H9 (cell line): ENCODE results near the gene RNF217. TPM values are rescaled to one million over a fixed set of nuclear protein-coding genes. Genes with fewer than 3 reads are reported as not detected.

Experiments
- DNase-seq: peaks from one replicate; pipeline ENCODE4 v3.0.0-alpha.2; 2017
- H2AFZ ChIP-seq: one replicate; pipeline ENCODE4 v1.6.1; 2013; ENCODE audit warnings: mild to moderate bottlenecking, low read length, control low read depth, moderate library complexity
- H2AK5ac ChIP-seq: 2 replicates; pipeline ENCODE4 v1.6.1; 2013; ENCODE audit warnings: low read length, control low read depth, mixed read lengths; ENCODE audit not compliant: insufficient read length
- H2BK120ac ChIP-seq: one replicate; pipeline ENCODE4 v1.6.1; 2013; ENCODE audit warnings: low read depth, mild to moderate bottlenecking, low read length, control low read depth, inconsistent platforms; ENCODE audit not compliant: poor library complexity, severe bottlenecking
- H2BK12ac ChIP-seq: 2 replicates; pipeline ENCODE4 v1.6.1; 2013; ENCODE audit warnings: low read length, control low read depth, mixed read lengths, low read depth; ENCODE audit not compliant: insufficient read length
- H2BK15ac ChIP-seq: 2 replicates; pipeline ENCODE4 v1.6.1; 2013; ENCODE audit warnings: low read depth, low read length, control low read depth
- H2BK20ac ChIP-seq: one replicate; pipeline ENCODE4 v1.6.1; 2013; ENCODE audit warnings: low read depth, mild to moderate bottlenecking, low read length, control low read depth, inconsistent platforms; ENCODE audit not compliant: poor library complexity, severe bottlenecking
- H2BK5ac ChIP-seq: 2 replicates; pipeline ENCODE4 v1.6.1; 2013; ENCODE audit warnings: low read length, control low read depth, mixed read lengths; ENCODE audit not compliant: insufficient read length
- H3K14ac ChIP-seq: 2 replicates; pipeline ENCODE4 v1.6.1; 2013; ENCODE audit warnings: low read length, control low read depth; ENCODE audit not compliant: insufficient read depth
- H3K18ac ChIP-seq: 2 replicates; pipeline ENCODE4 v1.6.1; 2013; ENCODE audit warnings: low read depth, mild to moderate bottlenecking, mixed read lengths, low read length, control low read depth; ENCODE audit not compliant: insufficient read length
- H3K23ac ChIP-seq: 2 replicates; pipeline ENCODE4 v1.6.1; 2013; ENCODE audit warnings: low read length, control low read depth, mixed read lengths, low read depth; ENCODE audit not compliant: insufficient read length
- H3K23me2 ChIP-seq: 2 replicates; pipeline ENCODE4 v1.6.1; 2013; ENCODE audit warnings: low read depth, mild to moderate bottlenecking, mixed read lengths, low read length, control low read depth; ENCODE audit not compliant: insufficient read length, poor library complexity, severe bottlenecking
- H3K27ac ChIP-seq: 2 replicates; pipeline ENCODE4 v1.5.1; 2013; ENCODE audit warnings: low read length, control low read depth, mixed read lengths, low read depth; ENCODE audit not compliant: insufficient read length
- H3K27me3 ChIP-seq: 2 replicates; pipeline ENCODE4 v1.6.1; 2013; ENCODE audit warnings: low read length, control low read depth, inconsistent platforms; ENCODE audit not compliant: insufficient read depth
- H3K4ac ChIP-seq: 2 replicates; pipeline ENCODE4 v1.6.1; 2013; ENCODE audit warnings: low read depth, mild to moderate bottlenecking, control low read depth, inconsistent platforms, low read length, moderate library complexity
- H3K4me1 ChIP-seq: 2 replicates; pipeline ENCODE4 v1.6.1; 2013; ENCODE audit warnings: low read length, control low read depth, inconsistent platforms; ENCODE audit not compliant: insufficient read depth
- H3K4me2 ChIP-seq: 2 replicates; pipeline ENCODE4 v1.6.1; 2013; ENCODE audit warnings: low read length, control low read depth, mixed read lengths; ENCODE audit not compliant: insufficient read length, insufficient read depth
- H3K56ac ChIP-seq: 2 replicates; pipeline ENCODE4 v1.6.1; 2013; ENCODE audit warnings: low read depth, mild to moderate bottlenecking, mixed read lengths, low read length, control low read depth; ENCODE audit not compliant: insufficient read length
- H3K79me1 ChIP-seq: 2 replicates; pipeline ENCODE4 v1.6.1; 2013; ENCODE audit warnings: low read depth, mild to moderate bottlenecking, moderate library complexity, low read length, control low read depth, inconsistent platforms; ENCODE audit not compliant: insufficient read depth, poor library complexity, severe bottlenecking
- H3K79me2 ChIP-seq: 2 replicates; pipeline ENCODE4 v1.6.1; 2013; ENCODE audit warnings: low read length, control low read depth, inconsistent platforms; ENCODE audit not compliant: insufficient read depth
- H3K9ac ChIP-seq: 2 replicates; pipeline ENCODE4 v1.6.1; 2013; ENCODE audit warnings: low read length, control low read depth, mixed read lengths; ENCODE audit not compliant: insufficient read length; ENCODE audit errors: extremely low read depth
- H3K9me3 ChIP-seq: one replicate; pipeline ENCODE4 v1.6.1; 2013; ENCODE audit warnings: low read depth, low read length, inconsistent platforms; ENCODE audit not compliant: control insufficient read depth
- H3T11ph ChIP-seq: one replicate; pipeline ENCODE4 v1.6.1; 2013; ENCODE audit warnings: mild to moderate bottlenecking, low read length, control low read depth, inconsistent platforms
- H4K20me1 ChIP-seq: one replicate; pipeline ENCODE4 v1.6.1; 2013; ENCODE audit not compliant: control insufficient read depth, insufficient read length, insufficient read depth
- H4K5ac ChIP-seq: 2 replicates; pipeline ENCODE4 v1.6.1; 2013; ENCODE audit warnings: low read depth, mild to moderate bottlenecking, mixed read lengths, low read length, control low read depth; ENCODE audit not compliant: insufficient read length
- H4K8ac ChIP-seq: replicated peaks from 2 replicates; pipeline ENCODE4 v1.6.1; 2013; ENCODE audit warnings: low read length, control low read depth, mixed read lengths, low read depth; ENCODE audit not compliant: insufficient read length
- H4K91ac ChIP-seq: 2 replicates; pipeline ENCODE4 v1.6.1; 2013; ENCODE audit warnings: low read depth, mild to moderate bottlenecking, moderate library complexity, mixed read lengths, low read length, control low read depth; ENCODE audit not compliant: insufficient read length
- H3K27ac Mint-ChIP-seq, 3 experiments: 2 replicates in 2 of 3; 3 replicates in 1 of 3; pipeline ENCODE4 v1.8.0; 2020 to 2021; ENCODE audit warnings: mixed read lengths in 3 of 3, mild to moderate bottlenecking in 1 of 3, moderate library complexity in 1 of 3
- H3K27me3 Mint-ChIP-seq: 2 replicates; pipeline ENCODE4 v1.8.0; 2021; ENCODE audit warnings: low read depth, mild to moderate bottlenecking, moderate library complexity, mixed read lengths
- H3K36me3 Mint-ChIP-seq, 3 experiments: 2 replicates in 2 of 3; 3 replicates in 1 of 3; pipeline ENCODE4 v1.8.0; 2020 to 2021; ENCODE audit warnings: low read depth in 3 of 3, mixed read lengths in 3 of 3; ENCODE audit not compliant: insufficient read depth in 1 of 3
- H3K4me1 Mint-ChIP-seq, 2 experiments: 2 replicates each; pipeline ENCODE4 v1.8.0; 2020; ENCODE audit warnings: mixed read lengths in 2 of 2
- H3K4me3 Mint-ChIP-seq, 2 experiments: 2 replicates in 1 of 2; 3 replicates in 1 of 2; pipeline ENCODE4 v1.8.0; 2020 to 2021; ENCODE audit warnings: mild to moderate bottlenecking in 2 of 2, mixed read lengths in 2 of 2, moderate library complexity in 1 of 2
- H3K9me3 Mint-ChIP-seq, 2 experiments: 2 replicates in 1 of 2; 3 replicates in 1 of 2; pipeline ENCODE4 v1.8.0; 2020; ENCODE audit warnings: mild to moderate bottlenecking in 2 of 2, mixed read lengths in 2 of 2, moderate library complexity in 1 of 2
- CTCF ChIP-seq: fragments of 200-600 bp; sonication (generic); conservative IDR thresholded peaks from 3 replicates; pipeline ENCODE4 v1.8.0; 2021; ENCODE audit warnings: antibody characterized with exemption, mild to moderate bottlenecking
- WGBS: extraction: QIAGEN DNeasy Blood & Tissue Kit; methylation state at CpG from one replicate; pipeline ENCODE4 v1.1.7; 2013; ENCODE audit warnings: missing lambda C conversion rate, low lambda C conversion rate, mixed read lengths; ENCODE audit not compliant: insufficient read length; ENCODE audit errors: extremely low coverage; 5-methylcytosine and 5-hydroxymethylcytosine counted together
- total RNA-seq: library from RNA; stranded (reverse); gene quantifications from 2 replicates; pipeline ENCODE4 v1.2.1, GENCODE V29; 2021

The RNF217 gene
- total RNA-seq, 1 experiment from 2014 or later: 9.6 TPM

GRCh38 chr6:124967444-124967843, 5.2 kb downstream of the RNF217 start:
- Histone ChIP-seq H4K5ac (no peak overlapping the region), H4K20me1 (no peaks in the 10 kb centered on the region), H2BK120ac (no peak overlapping the region), H4K8ac (no peak overlapping the region), H2AFZ (no peak overlapping the region), H2BK12ac (no peak overlapping the region), H2BK15ac (no peak overlapping the region), H2AK5ac (no peak overlapping the region), H3K23ac (no peak overlapping the region), H3K4me2 (no peak overlapping the region), H3T11ph (no peak overlapping the region), H3K14ac (no peak overlapping the region), H3K9me3 (no peaks in the 10 kb centered on the region), H3K79me1 (no peaks in the 10 kb centered on the region), H2BK20ac (no peak overlapping the region), H2BK5ac (no peak overlapping the region), H3K56ac (no peak overlapping the region), H4K91ac (no peak overlapping the region), H3K27ac (no peak overlapping the region), H3K27me3 (no peaks in the 10 kb centered on the region), H3K4me1 (peaks cover 3% of the 10 kb centered on the region; the same call in 1 of the 2 replicates), H3K9ac (no peak overlapping the region), H3K18ac (no peak overlapping the region), H3K4ac (no peak overlapping the region), H3K79me2 (no peaks in the 10 kb centered on the region), H3K23me2 (peaks cover 9% of the 10 kb centered on the region)
- no CpG with 5 or more reads among the region's 1 CpG for WGBS
- DNase-seq: no peak
- Mint-ChIP-seq H3K9me3 (no peaks in the 10 kb centered on the region; a peak in 1 of 5 replicates), H3K4me1 (peaks cover 18 to 24% of the 10 kb centered on the region in 2 experiments), H3K27me3 (0 out of 2 replicates have a peak, but pooled peaks cover 4% of the 10 kb centered on the region), H3K36me3 (peaks cover 0 to 13% (median 9%) of the 10 kb centered on the region in 3 experiments; a peak in 6 of 7 replicates), H3K4me3 (no peak overlapping the region), H3K27ac (no peak overlapping the region)
- TF ChIP-seq CTCF: no peak
